GM12878 (cell line): Measurements from ENCODE around the gene GGNBP2.

Experiments
- CBFB ChIP-seq: IDR thresholded peaks from 2 replicates; pipeline ENCODE4 v1.6.1; 2016; ENCODE audit warnings: antibody characterized with exemption, low read depth
- CHD2 ChIP-seq: IDR thresholded peaks from 2 replicates; pipeline ENCODE4 v1.6.1; 2011; ENCODE audit warnings: low read depth, low read length, improper control_type of control experiment, borderline replicate concordance
- CTCF ChIP-seq, 3 experiments: IDR thresholded peaks in 2 of 3; conservative IDR thresholded peaks in 1 of 3; 2 replicates each; pipeline ENCODE4 v1.5.1; 2011; ENCODE audit warnings: low read depth in 3 of 3, low read length in 3 of 3, mild to moderate bottlenecking in 3 of 3, control low read depth in 2 of 3, moderate library complexity in 2 of 3, inconsistent platforms in 1 of 3, mixed read lengths in 1 of 3; ENCODE audit not compliant: control insufficient read depth in 2 of 3, insufficient read depth in 1 of 3; ENCODE audit errors: extremely low read depth in 1 of 3
- EZH2 ChIP-seq: IDR thresholded peaks from 2 replicates; pipeline ENCODE4 v1.6.1; 2012; ENCODE audit warnings: low read depth, mild to moderate bottlenecking, control low read depth, inconsistent platforms, low read length, borderline replicate concordance; ENCODE audit not compliant: control insufficient read depth
- FOXM1 ChIP-seq: IDR thresholded peaks from 2 replicates; pipeline ENCODE4 v1.6.1; 2012; ENCODE audit warnings: low read depth, mild to moderate bottlenecking, inconsistent platforms, low read length, moderate library complexity
- HCFC1 ChIP-seq: fragments of 150-350 bp; IDR thresholded peaks from 2 replicates; pipeline ENCODE4 v1.6.1; 2014; ENCODE audit warnings: low read length
- JUND ChIP-seq: IDR thresholded peaks from 2 replicates; pipeline ENCODE4 v1.6.1; 2012; ENCODE audit warnings: low read depth, mild to moderate bottlenecking, low read length, improper control_type of control experiment, moderate library complexity
- MAX ChIP-seq: IDR thresholded peaks from 2 replicates; pipeline ENCODE4 v1.6.1; 2012; ENCODE audit warnings: low read depth, low read length, improper control_type of control experiment
- MXI1 ChIP-seq: fragments of 150-350 bp; IDR thresholded peaks from 2 replicates; pipeline ENCODE4 v1.6.1; 2011; ENCODE audit warnings: low read depth, mild to moderate bottlenecking, inconsistent platforms, low read length, improper control_type of control experiment
- NRF1 ChIP-seq: conservative IDR thresholded peaks from 2 replicates; pipeline ENCODE4 v1.6.1; 2011; ENCODE audit warnings: mild to moderate bottlenecking, low read depth, low read length, improper control_type of control experiment
- POLR2A ChIP-seq: IDR thresholded peaks from 2 replicates; pipeline ENCODE4 v1.6.1; 2011; ENCODE audit warnings: low read depth, mild to moderate bottlenecking, low read length
- RBBP5 ChIP-seq: fragments of 200-600 bp; sonication (generic); conservative IDR thresholded peaks from 2 replicates; pipeline ENCODE4 v1.6.1; 2016
- SRF ChIP-seq, 2 experiments: IDR thresholded peaks; 2 replicates each; pipeline ENCODE4 v1.6.1; 2011; ENCODE audit warnings: low read depth in 2 of 2, low read length in 2 of 2, mild to moderate bottlenecking in 1 of 2, moderate library complexity in 1 of 2
- USF2 ChIP-seq: IDR thresholded peaks from 2 replicates; pipeline ENCODE4 v1.6.1; 2011; ENCODE audit warnings: low read depth, low read length, improper control_type of control experiment, borderline replicate concordance

GRCh38 chr17:36608794-36609497, 64.2 kb downstream of the GGNBP2 start:
- TF ChIP-seq JUND (no peak), CTCF (IDR thresholded peaks at IDR 0.05 in 2 of 3, conservative IDR thresholded peaks at IDR 0.05 in 1 of 3; ENCODE audit: control insufficient read depth in 2 of 3, extremely low read depth in 1 of 3, insufficient read depth in 1 of 3, low read depth in 3 of 3, low read length in 3 of 3) (peak; percentile 17 to 33 (median 25); a peak in 3 of 6 replicates), POLR2A (no peak), FOXM1 (no peak), NRF1 (no peak), SRF (IDR thresholded peaks at IDR 0.05; ENCODE audit: low read depth in 2 of 2, low read length in 2 of 2) (no peak), RBBP5 (no peak), EZH2 (no peak), HCFC1 (no peak), MAX (no peak), MXI1 (no peak), CBFB (no peak), USF2 (no peak), CHD2 (no peak)
